Pancreas (tissue), 10 donors: ENCODE measurements around the gene PKNOX2. TPM values are rescaled to one million over a fixed set of nuclear protein-coding genes. Genes with fewer than 3 reads are reported as not detected.

Source experiments
- ATAC-seq, 4 donors: fragments of 200-7000 bp; cut with Tn5 transposase; one replicate each; pipeline versions ENCODE4 v1.8.0 to v1.9.1; 2020; ENCODE audit warnings: mild to moderate bottlenecking in 4 of 4, moderate library complexity in 4 of 4
- DNase-seq, 6 donors: peaks; one replicate each; pipeline ENCODE4 v3.0.0-alpha.2; 2020
- FAIRE-seq: peaks from 2 replicates; lab custom pipeline; 2012; peaks lifted over from hg19 to GRCh38; lab: Jason Lieb, UNC
- H3K27ac ChIP-seq, 4 donors: fragments of 200-600 bp; sonication (generic); 1 replicate in 3 of 4; 2 replicates in 1 of 4; pipeline versions ENCODE4 v1.5.0 to v1.8.0; 2020
- H3K27me3 ChIP-seq, 4 donors: fragments of 200-600 bp; one replicate each; pipeline ENCODE4 v1.8.0; 2021
- H3K36me3 ChIP-seq, 3 donors: fragments of 200-600 bp; sonication (generic) in 1 of 3; one replicate each; pipeline versions ENCODE4 v1.5.0 to v1.8.0; 2020 to 2021
- H3K4me1 ChIP-seq, 3 donors: fragments of 200-600 bp; one replicate each; pipeline ENCODE4 v1.8.0; 2021
- H3K4me3 ChIP-seq, 4 donors: fragments of 200-600 bp; sonication (generic) in 2 of 4; one replicate each; pipeline versions ENCODE4 v1.5.0 to v1.8.0; 2020 to 2021
- H3K9me3 ChIP-seq, 4 donors: fragments of 200-600 bp; one replicate each; pipeline ENCODE4 v1.8.0; 2021
- WGBS, 2 donors: extraction: QIAGEN DNeasy Blood & Tissue Kit; methylation state at CpG; one replicate each; pipeline ENCODE4 v1.1.7; 2013; 5-methylcytosine and 5-hydroxymethylcytosine counted together
- intact Hi-C, 3 donors: fragments of 100-400 bp; cut with DNase I; formaldehyde crosslinking; loops; one replicate each; pipeline versions ENCODE4 v1.11.1 to v1.14.2; 2022
- polyA plus RNA-seq, 2 donors: library from polyadenylated mRNA; stranded (reverse); fragments of 200-250 nt; gene quantifications; one replicate each; pipeline ENCODE4 v1.2.3, GENCODE V29; 2013
- total RNA-seq, 6 donors: library from RNA; stranded (reverse); fragmentation: NEBNext Ultra II Directional in 4 of 6; extraction: Animal tissue kit (Norgen Biotek cat#: 25700) in 4 of 6; gene quantifications; one replicate each; pipeline versions ENCODE4 v1.2.1 to v1.2.4, GENCODE V29; 2021 to 2023
- TF ChIP-seq, protein P1 (sequence below), 4 donors: fragments of 200-600 bp; sonication (generic) in 3 of 4; IDR thresholded peaks; one replicate each; pipeline versions ENCODE4 v1.5.0 to v1.8.0; 2021; ENCODE audit warnings: antibody characterized with exemption in 4 of 4
- donor health status: healthy with polysubstance abuse.
- donor health status: DM: no; HTN: no; CAD: no; lungs with moderate emphysema.
- donor health status: DM: no; HTN: no; CAD: no.
- donor health status: control.
- donor health status: control.
- donor health status: Bipolar disorder and iron deficiency.
- donor health status: DM: yes; HTN: yes; CAD: no.
- donor health status: DM: no; HTN: no; CAD: no.
- donor health status: DM: no; HTN: no; CAD: no.
- donor health status: DM: yes; HTN: yes; CAD: no.

The PKNOX2 gene
- total and polyA plus RNA-seq, 8 donors = 3.4 to 8.1 (median 5.8) TPM

DNA sequence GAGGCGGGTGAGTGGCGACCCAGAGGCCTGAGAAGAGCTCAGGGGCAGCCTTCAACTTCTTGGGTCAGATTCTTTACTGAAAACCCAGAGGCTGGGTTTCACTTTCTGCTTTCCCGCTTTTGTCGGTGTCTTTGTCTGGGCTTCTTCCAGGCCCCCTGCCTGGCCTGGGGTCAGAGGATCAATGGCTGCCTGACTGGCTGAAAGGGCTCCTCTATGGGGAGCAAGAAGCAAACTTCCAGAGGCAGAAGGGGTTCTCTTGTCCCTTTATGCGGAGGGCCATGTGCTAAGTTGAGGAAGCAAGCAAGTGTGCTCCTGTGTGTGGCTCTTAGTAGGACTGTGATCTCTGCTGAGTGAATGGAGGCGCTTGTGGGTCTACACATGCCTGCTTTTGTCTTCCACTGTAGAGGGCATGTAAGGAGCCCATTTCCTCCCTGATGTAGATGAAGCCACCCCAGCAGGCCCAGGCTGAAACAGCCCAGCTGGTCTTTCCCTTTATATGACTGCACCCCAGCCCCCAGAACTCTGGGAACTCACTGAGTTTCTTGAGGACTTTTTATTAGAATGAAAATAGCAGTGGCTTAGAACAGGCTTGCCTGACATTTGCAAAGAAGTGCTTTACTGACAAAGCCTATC is 1.0 kb upstream of the PKNOX2 start:
- Histone ChIP-seq H3K4me1 (peaks cover 5 to 15% (median 13%) of the 10 kb centered on the region in 3 donors), H3K27ac (no peak overlapping the region), H3K4me3 (no peak overlapping the region), H3K27me3 (no peaks in the 10 kb centered on the region), H3K36me3 (no peaks in the 10 kb centered on the region), H3K9me3 (no peaks in the 10 kb centered on the region)
- no peak for FAIRE-seq
- WGBS, 2 donors = 85 to 93% methylated on average over 6 of the region's 6 CpGs
- TF ChIP-seq, protein P1, sequence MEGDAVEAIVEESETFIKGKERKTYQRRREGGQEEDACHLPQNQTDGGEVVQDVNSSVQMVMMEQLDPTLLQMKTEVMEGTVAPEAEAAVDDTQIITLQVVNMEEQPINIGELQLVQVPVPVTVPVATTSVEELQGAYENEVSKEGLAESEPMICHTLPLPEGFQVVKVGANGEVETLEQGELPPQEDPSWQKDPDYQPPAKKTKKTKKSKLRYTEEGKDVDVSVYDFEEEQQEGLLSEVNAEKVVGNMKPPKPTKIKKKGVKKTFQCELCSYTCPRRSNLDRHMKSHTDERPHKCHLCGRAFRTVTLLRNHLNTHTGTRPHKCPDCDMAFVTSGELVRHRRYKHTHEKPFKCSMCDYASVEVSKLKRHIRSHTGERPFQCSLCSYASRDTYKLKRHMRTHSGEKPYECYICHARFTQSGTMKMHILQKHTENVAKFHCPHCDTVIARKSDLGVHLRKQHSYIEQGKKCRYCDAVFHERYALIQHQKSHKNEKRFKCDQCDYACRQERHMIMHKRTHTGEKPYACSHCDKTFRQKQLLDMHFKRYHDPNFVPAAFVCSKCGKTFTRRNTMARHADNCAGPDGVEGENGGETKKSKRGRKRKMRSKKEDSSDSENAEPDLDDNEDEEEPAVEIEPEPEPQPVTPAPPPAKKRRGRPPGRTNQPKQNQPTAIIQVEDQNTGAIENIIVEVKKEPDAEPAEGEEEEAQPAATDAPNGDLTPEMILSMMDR (IDR thresholded peaks at IDR 0.05) = no peak
- intact Hi-C loops = loop anchor here in 1 of 3 donors (5.0 kb wide), 1 partner anchor 189 kb away; no protein-coding TSS in a partner anchor
- DNase-seq = no peak
- ATAC-seq = no peak

DNA sequence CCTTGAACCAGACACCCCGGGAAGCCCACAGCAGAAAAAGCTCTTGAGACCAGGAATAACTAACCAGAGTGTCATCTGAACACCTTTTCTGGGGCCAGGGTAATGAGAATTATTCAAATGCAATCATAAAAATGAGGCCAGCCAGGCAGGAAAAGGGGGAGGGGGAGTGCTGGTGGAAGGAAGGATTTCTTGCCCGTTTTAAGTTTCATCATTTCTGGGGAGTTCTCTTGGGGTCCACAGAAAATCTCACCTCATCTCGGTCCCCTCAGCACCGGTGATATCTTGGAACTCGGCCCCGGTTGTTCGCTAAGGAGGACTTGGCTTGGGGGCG is 495 bp upstream of the PKNOX2 start:
- intact Hi-C loops = loop anchor here in 1 of 3 donors (5.0 kb wide), 1 partner anchor 188 kb away; no protein-coding TSS in a partner anchor
- Histone ChIP-seq H3K4me1 (peaks cover 11 to 20% (median 18%) of the 10 kb centered on the region in 3 donors), H3K36me3 (no peaks in the 10 kb centered on the region), H3K27ac (no peak overlapping the region), H3K4me3 (peak overlapping the region in 2 of 4 donors; percentile 64 to 72), H3K27me3 (no peaks in the 10 kb centered on the region), H3K9me3 (no peaks in the 10 kb centered on the region)
- no peak for FAIRE-seq
- DNase-seq = no peak
- no peak for ATAC-seq
- TF ChIP-seq, protein P1 (IDR thresholded peaks at IDR 0.05) = no peak
- WGBS, 2 donors = 18 to 19% methylated on average over 8 of the region's 8 CpGs

DNA sequence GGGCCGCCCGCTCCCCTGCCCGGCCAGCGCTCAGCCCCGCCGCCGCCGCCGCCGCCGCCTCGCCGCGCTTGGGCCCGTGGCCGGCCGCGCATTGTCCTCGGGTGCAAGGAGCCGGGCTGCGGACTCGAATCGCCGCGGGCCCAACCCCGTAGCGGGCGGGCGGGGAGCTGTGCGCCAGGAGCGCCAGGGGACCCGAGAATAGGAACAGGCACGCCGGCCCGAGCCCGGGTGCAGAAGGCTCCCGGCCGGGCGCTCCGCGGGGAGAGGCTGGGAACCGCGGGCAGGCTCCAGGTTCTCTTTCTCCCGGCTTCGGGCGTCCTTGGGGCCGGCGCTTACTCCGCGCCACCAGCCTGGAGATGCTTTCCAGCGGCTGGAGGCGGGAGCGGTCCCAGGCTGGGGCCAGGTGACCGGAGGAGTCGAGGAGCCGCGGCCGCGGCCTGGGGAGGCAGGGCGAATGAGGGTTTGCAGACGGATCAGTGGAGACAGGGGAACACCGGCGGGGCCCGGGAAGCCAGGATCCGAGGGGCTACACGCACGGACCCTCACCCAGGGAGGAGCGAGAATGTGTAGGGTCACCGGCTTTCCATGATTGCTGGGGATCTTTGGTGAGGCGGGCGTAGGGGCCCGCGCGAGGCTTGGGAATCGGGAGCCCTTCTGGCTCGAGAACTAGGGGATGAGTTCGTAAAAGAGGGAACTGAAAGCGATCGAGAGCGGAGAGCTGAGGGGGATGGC is 726 bp downstream of the PKNOX2 start:
- WGBS, 2 donors = 1% methylated on average over 39 to 80 of the region's 80 CpGs
- Histone ChIP-seq H3K9me3 (no peaks in the 10 kb centered on the region), H3K4me1 (peaks cover 20 to 32% (median 30%) of the 10 kb centered on the region in 3 donors), H3K4me3 (peak overlapping the region; percentile 55 to 72 (median 62)), H3K27ac (peak overlapping the region; percentile 77 to 85 (median 81)), H3K36me3 (no peaks in the 10 kb centered on the region), H3K27me3 (no peaks in the 10 kb centered on the region)
- intact Hi-C loops = loop anchor here in 1 of 3 donors (5.0 kb wide), 1 partner anchor 182 kb away; no protein-coding TSS in a partner anchor
- DNase-seq (peak in 5 of 6 donors; percentile 54 to 89 (median 65)), FAIRE-seq (no peak), ATAC-seq (peak; percentile 38 to 52 (median 48))
- TF ChIP-seq, protein P1 (IDR thresholded peaks at IDR 0.05) = no peak

DNA sequence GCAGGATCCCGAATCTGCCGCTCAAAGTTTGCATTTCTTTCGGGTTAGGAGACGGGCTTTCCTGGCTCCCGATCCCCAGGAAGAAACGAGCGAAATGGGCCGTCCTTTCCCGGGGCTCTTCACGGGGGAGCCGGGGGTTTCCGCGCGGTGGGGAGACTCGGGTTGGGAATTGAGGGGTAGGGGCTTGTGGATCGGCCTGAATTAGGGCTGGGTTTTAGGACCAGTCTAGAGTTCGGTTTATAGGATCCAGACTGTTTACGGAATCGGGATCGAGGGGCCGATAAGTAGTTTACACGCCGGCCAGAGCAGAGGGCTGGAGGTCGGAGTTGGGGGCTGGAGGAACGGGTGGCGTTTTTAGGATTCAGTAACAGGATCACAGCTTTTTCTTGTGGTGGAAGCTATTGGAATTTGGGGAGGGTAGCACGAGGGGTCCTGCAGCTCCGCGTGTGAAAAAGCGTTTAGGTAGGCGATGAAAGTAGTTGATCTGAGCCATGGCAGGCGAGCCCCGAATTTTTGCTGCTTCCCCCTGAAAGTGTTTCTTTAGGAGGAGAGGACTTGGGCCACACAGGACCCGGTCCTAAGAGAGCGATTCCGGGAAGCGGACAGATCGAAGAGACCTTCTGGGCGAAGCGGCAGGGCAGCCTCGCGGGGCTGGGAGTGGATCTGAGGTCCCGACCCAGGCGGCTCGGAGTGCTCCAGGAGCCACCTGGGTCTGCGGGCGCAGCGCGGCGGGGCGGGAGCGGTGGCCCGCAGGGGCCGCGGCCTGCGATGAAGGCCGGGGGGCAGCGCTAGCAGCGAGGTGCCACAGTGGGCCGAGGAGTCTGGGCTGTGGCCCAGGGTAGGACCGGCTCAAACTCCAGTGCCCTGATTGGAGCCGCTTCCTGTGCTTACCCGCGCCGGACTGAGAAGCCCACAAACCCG is 1.6 kb downstream of the PKNOX2 start:
- Histone ChIP-seq H3K9me3 (no peaks in the 10 kb centered on the region), H3K36me3 (no peaks in the 10 kb centered on the region), H3K4me3 (peak overlapping the region; percentile 55 to 72 (median 62)), H3K4me1 (peaks cover 24 to 40% (median 38%) of the 10 kb centered on the region in 3 donors), H3K27me3 (no peaks in the 10 kb centered on the region), H3K27ac (peak overlapping the region; percentile 77 to 85 (median 81))
- peak in 5 of 6 donors; percentile 33 to 80 (median 49) for DNase-seq
- intact Hi-C loops = loop anchor here in 1 of 3 donors (5.0 kb wide), 1 partner anchor 181 kb away; no protein-coding TSS in a partner anchor
- FAIRE-seq = no peak
- ATAC-seq = peak; percentile 2 to 11 (median 10)
- TF ChIP-seq, protein P1 (IDR thresholded peaks at IDR 0.05) = no peak
- 2 to 13% methylated on average over 62 to 66 of the region's 66 CpGs for WGBS, 2 donors
